Transverse colon (tissue), 4 donors: Measurements from ENCODE around the gene TMEM214.

Source experiments
- CTCF ChIP-seq, 5 experiments: fragments of 200-600 bp in 3 of 5; fragments of 450-650 bp in 2 of 5; sonication (generic) in 3 of 5; IDR thresholded peaks; 1 replicate in 2 of 5; 2 replicates in 3 of 5; pipeline ENCODE4 v1.5.1; 2016 to 2017; ENCODE audit warnings: antibody characterized with exemption in 5 of 5, inconsistent platforms in 3 of 5, mild to moderate bottlenecking in 2 of 5, moderate library complexity in 1 of 5
- POLR2A ChIP-seq: fragments of 450-650 bp; IDR thresholded peaks from one replicate; pipeline ENCODE4 v1.6.1; 2016; ENCODE audit warnings: antibody characterized with exemption, mild to moderate bottlenecking, moderate library complexity
- POLR2AphosphoS5 ChIP-seq, 3 donors: sonication (generic); formaldehyde crosslinking; IDR thresholded peaks; one replicate each; pipeline ENCODE4 v1.6.1; 2016; ENCODE audit warnings: antibody characterized with exemption in 3 of 3

GRCh38 chr2:27083410-27084296 lies 50.9 kb downstream of the TMEM214 start:
- TF ChIP-seq POLR2AphosphoS5 (IDR thresholded peaks at IDR 0.05) (no peak), CTCF (IDR thresholded peaks at IDR 0.05) (no peak), POLR2A (no peak)
